Osteocyte (in vitro differentiated cells): ENCODE measurements around the gene ZNF79. TPM values are rescaled to one million over a fixed set of nuclear protein-coding genes. Genes with fewer than 3 reads are reported as not detected.

ENCODE experiments used
- DNase-seq: peaks from one replicate; pipeline ENCODE4 v3.0.0; 2021; ENCODE audit warnings: mixed read lengths; ENCODE audit not compliant: unreplicated experiment; ENCODE audit errors: extremely low spot score
- H3K27ac Mint-ChIP-seq: one replicate; pipeline ENCODE4 v1.8.0; 2021; ENCODE audit warnings: mild to moderate bottlenecking, mixed read lengths; ENCODE audit not compliant: unreplicated experiment
- H3K27me3 Mint-ChIP-seq: one replicate; pipeline ENCODE4 v1.8.0; 2021; ENCODE audit warnings: mixed read lengths; ENCODE audit not compliant: unreplicated experiment
- H3K36me3 Mint-ChIP-seq: one replicate; pipeline ENCODE4 v1.8.0; 2021; ENCODE audit warnings: mixed read lengths; ENCODE audit not compliant: unreplicated experiment
- H3K4me1 Mint-ChIP-seq: one replicate; pipeline ENCODE4 v1.8.0; 2021; ENCODE audit warnings: mixed read lengths; ENCODE audit not compliant: unreplicated experiment
- H3K4me3 Mint-ChIP-seq: one replicate; pipeline ENCODE4 v1.8.0; 2021; ENCODE audit warnings: mild to moderate bottlenecking, moderate library complexity, mixed read lengths; ENCODE audit not compliant: unreplicated experiment
- H3K9me3 Mint-ChIP-seq: one replicate; pipeline ENCODE4 v1.8.0; 2021; ENCODE audit warnings: mixed read lengths; ENCODE audit not compliant: unreplicated experiment
- CTCF ChIP-seq: fragments of 200-600 bp; sonication (generic); IDR thresholded peaks from 2 replicates; pipeline ENCODE4 v1.5.0; 2021; ENCODE audit warnings: antibody characterized with exemption, mild to moderate bottlenecking, moderate library complexity
- total RNA-seq: library from RNA; stranded (reverse); gene quantifications from 2 replicates; pipeline ENCODE4 v1.2.1, GENCODE V29; 2021

ZNF79 gene
- total RNA-seq, 1 donor from 2014 or later: 9.0 TPM

DNA sequence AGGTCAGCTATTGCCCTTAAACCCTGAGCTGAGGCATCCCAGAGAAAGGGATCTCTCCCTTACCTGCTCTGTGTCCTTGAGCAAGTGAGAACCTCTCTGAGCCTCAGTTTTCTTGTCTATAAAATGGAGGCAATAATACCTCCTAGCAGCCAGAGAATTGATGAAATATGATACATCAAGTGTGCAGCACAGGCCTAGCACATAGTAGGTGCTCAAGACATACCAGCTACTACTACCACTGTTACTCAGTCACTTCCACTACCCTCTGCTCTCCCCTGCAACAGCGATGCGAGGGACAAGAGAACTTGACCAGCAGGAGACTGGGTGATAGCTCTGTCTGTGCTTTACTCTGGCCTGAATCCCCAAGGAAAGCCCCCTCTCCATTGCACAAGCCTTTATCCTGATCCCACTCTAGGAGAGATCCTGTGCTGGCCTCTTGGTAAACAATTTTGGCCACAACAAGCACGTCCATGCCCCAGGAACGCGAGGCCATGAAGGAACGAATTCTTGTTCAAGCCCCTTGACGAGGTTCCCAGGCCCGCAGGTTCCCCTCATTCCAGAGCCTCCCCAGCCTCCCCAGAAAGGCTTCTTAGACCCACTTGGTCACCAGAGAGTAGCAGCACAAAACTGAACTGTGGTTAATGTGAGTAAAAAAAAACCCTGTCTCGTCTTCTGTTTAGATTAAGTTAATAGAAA, 66.5 kb downstream of the ZNF79 start:
- Mint-ChIP-seq H3K4me1 (peaks cover 18% of the 10 kb centered on the region), H3K9me3 (no peaks in the 10 kb centered on the region), H3K36me3 (peaks cover 14% of the 10 kb centered on the region), H3K27me3 (no peaks in the 10 kb centered on the region), H3K27ac (no peak overlapping the region), H3K4me3 (no peak overlapping the region)
- TF ChIP-seq CTCF: no peak
- no peak for DNase-seq

GRCh38 chr9:127491516-127491915, 67.3 kb downstream of the ZNF79 start:
- no peak overlapping the region for H3K4me3 Mint-ChIP-seq
- peaks cover 25% of the 10 kb centered on the region for H3K4me1 Mint-ChIP-seq
- no peaks in the 10 kb centered on the region for H3K9me3 Mint-ChIP-seq
- H3K27ac Mint-ChIP-seq: no peak overlapping the region
- DNase-seq: no peak
- peaks cover 16% of the 10 kb centered on the region for H3K36me3 Mint-ChIP-seq
- H3K27me3 Mint-ChIP-seq: no peaks in the 10 kb centered on the region
- no peak for TF ChIP-seq CTCF

DNA sequence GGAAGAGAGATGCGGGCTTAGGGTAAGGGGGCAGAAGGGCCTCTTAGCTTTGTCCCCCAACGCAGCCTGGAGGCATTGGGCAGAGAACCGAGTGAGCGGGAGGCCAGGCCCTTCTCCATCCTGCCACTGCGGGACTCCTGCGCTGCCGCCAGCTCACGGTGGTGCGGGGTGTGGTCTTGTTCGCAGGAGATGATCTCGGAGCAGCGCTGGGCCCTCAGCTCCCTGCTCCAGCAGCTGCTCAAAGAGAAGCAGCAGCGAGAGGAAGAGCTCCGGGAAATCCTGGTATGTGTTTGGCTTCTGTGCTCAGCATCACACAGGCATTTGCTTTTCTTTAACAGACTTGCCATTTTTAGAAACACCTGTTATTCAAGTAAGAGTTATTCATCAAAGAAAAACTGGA, 68.4 kb downstream of the ZNF79 start:
- Mint-ChIP-seq H3K27me3 (no peaks in the 10 kb centered on the region), H3K36me3 (peaks cover 15% of the 10 kb centered on the region), H3K4me3 (no peak overlapping the region), H3K9me3 (no peaks in the 10 kb centered on the region), H3K27ac (no peak overlapping the region), H3K4me1 (peaks cover 26% of the 10 kb centered on the region)
- no peak for DNase-seq
- no peak for TF ChIP-seq CTCF

DNA sequence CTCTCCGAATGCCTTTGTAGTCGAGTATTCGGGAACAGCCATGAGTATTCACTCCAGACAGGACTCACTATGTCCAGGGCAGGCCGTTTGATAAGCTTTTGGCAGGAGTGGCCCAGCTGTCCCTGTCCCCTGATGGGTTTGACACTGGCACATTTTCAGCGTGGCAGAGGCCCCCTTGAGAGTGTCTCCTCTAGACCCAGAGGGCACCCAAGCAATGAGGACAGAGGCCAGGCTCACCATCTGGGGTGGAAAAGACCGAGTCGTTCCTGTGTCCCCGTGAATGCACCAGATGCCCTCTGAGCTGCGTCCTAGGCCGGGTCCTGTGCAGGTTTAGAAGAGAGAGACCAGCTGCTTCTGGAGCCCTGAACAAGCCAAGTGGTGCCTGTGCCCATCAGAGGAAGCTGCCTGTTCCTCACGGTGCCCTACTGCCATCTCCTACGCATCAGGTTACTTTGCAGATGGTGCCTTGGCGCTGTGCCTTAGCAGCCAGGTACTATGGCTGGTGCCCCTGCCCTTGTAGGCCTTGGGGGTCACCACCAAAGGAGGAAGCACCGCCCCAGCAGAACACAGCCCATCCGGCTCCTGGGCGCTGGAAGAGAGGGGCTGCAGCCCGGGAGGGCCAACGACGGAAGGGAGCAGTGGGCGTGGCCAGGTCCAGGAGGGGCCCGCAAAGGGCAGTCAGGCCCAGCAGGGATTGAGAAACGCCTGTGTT, 69.6 kb downstream of the ZNF79 start:
- no peak for DNase-seq
- no peak overlapping the region for H3K27ac Mint-ChIP-seq
- peaks cover 30% of the 10 kb centered on the region for H3K4me1 Mint-ChIP-seq
- peaks cover 14% of the 10 kb centered on the region for H3K36me3 Mint-ChIP-seq
- no peaks in the 10 kb centered on the region for H3K27me3 Mint-ChIP-seq
- no peak for TF ChIP-seq CTCF
- H3K9me3 Mint-ChIP-seq: no peaks in the 10 kb centered on the region
- H3K4me3 Mint-ChIP-seq: no peak overlapping the region

DNA sequence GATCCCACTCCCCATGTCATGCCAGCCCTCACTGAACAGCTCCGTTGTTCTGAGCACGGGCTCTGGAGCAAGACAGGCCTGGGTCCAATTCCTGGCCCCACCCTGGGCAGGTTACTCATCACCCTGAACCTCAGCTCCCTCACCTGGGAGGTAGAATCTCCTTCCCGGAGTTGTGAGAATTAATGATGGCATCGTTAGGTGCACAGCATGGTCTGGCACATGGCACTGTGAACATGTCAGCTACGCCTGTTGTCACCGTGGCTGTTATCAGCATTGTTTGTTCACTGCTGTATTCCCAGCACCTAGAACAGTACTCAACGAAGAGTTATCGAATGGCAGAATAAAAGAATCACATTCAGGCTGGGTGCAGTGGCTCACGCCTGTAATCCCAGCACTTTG, 70.1 kb downstream of the ZNF79 start:
- peak overlapping the region; percentile 27 for H3K27ac Mint-ChIP-seq
- peaks cover 11% of the 10 kb centered on the region for H3K36me3 Mint-ChIP-seq
- H3K4me1 Mint-ChIP-seq: peaks cover 30% of the 10 kb centered on the region
- DNase-seq: no peak
- no peaks in the 10 kb centered on the region for H3K27me3 Mint-ChIP-seq
- no peak for TF ChIP-seq CTCF
- no peaks in the 10 kb centered on the region for H3K9me3 Mint-ChIP-seq
- no peak overlapping the region for H3K4me3 Mint-ChIP-seq
